Measurements from ENCODE around the gene CDK8.

The CDK8 gene

GRCh38 chr13:26433776-26434175 is 179.8 kb downstream of the CDK8 start:
- H3K27ac ChIP-seq (ENCODE audit: low read depth, low read length): no peak overlapping the region
- H3K9me2 ChIP-seq (replicated peaks; ENCODE audit: insufficient read depth, low read length): no peaks in the 10 kb centered on the region
- H3K4me2 ChIP-seq (ENCODE audit: low read depth, low read length, poor library complexity, severe bottlenecking): no peak overlapping the region
- peaks cover 10% of the 10 kb centered on the region; the same call in 1 of the 2 replicates for H3K9me3 ChIP-seq (ENCODE audit: insufficient read depth, low read length)
- H3F3A ChIP-seq (ENCODE audit: insufficient read depth): no peaks in the 10 kb centered on the region
- H3K79me2 ChIP-seq (ENCODE audit: insufficient read depth, low read length): no peaks in the 10 kb centered on the region
- H3K27me3 ChIP-seq (ENCODE audit: low read length): no peaks in the 10 kb centered on the region
- H2AFZ ChIP-seq (ENCODE audit: low read depth, low read length, severe bottlenecking): no peak overlapping the region
- TF ChIP-seq CTCF (IDR thresholded peaks at IDR 0.05; ENCODE audit: insufficient read depth, low read length, poor library complexity, severe bottlenecking) (no peak), EZH2phosphoT487 (conservative IDR thresholded peaks at IDR 0.05; ENCODE audit: low read length) (no peak)
- no peaks in the 10 kb centered on the region for H3K36me3 ChIP-seq (ENCODE audit: low read length)
- H3K9ac ChIP-seq (ENCODE audit: low read length): no peak overlapping the region
- no peak overlapping the region for H3K4me3 ChIP-seq (ENCODE audit: insufficient read depth, low read length, poor library complexity, severe bottlenecking)
- H4K20me1 ChIP-seq (ENCODE audit: low read depth, low read length): no peaks in the 10 kb centered on the region

DNA sequence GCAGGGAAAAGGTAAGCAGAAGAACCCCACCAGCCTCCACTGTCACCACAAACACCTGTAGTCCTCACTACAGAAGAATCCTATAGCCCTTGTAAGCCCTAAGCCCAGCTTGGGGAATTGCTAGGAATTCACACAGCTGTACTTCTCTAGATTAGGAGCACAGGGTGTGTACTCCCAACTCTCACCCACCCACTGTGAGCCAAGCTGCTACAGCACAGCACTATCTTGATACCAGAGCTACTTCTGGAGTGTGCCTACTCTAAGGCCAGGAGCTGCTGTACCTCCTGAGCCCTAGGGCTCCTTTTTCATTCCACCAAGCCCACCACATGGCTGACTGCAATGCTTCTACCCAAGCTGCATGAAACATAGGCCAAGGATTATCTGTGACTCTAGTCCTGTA is 181.2 kb downstream of the CDK8 start:
- Histone ChIP-seq H3K9me3 (ENCODE audit: insufficient read depth, low read length) (peaks cover 10% of the 10 kb centered on the region; the same call in 1 of the 2 replicates), H3F3A (ENCODE audit: insufficient read depth) (no peaks in the 10 kb centered on the region), H2AFZ (ENCODE audit: low read depth, low read length, severe bottlenecking) (no peak overlapping the region), H3K9me2 (replicated peaks; ENCODE audit: insufficient read depth, low read length) (no peaks in the 10 kb centered on the region), H3K27ac (ENCODE audit: low read depth, low read length) (no peak overlapping the region), H3K27me3 (ENCODE audit: low read length) (no peaks in the 10 kb centered on the region), H3K79me2 (ENCODE audit: insufficient read depth, low read length) (no peaks in the 10 kb centered on the region), H4K20me1 (ENCODE audit: low read depth, low read length) (no peaks in the 10 kb centered on the region), H3K4me2 (ENCODE audit: low read depth, low read length, poor library complexity, severe bottlenecking) (no peak overlapping the region), H3K9ac (ENCODE audit: low read length) (no peak overlapping the region), H3K4me3 (ENCODE audit: insufficient read depth, low read length, poor library complexity, severe bottlenecking) (no peak overlapping the region), H3K36me3 (ENCODE audit: low read length) (no peaks in the 10 kb centered on the region)
- TF ChIP-seq EZH2phosphoT487 (conservative IDR thresholded peaks at IDR 0.05; ENCODE audit: low read length) (no peak), CTCF (IDR thresholded peaks at IDR 0.05; ENCODE audit: insufficient read depth, low read length, poor library complexity, severe bottlenecking) (no peak)

DNA sequence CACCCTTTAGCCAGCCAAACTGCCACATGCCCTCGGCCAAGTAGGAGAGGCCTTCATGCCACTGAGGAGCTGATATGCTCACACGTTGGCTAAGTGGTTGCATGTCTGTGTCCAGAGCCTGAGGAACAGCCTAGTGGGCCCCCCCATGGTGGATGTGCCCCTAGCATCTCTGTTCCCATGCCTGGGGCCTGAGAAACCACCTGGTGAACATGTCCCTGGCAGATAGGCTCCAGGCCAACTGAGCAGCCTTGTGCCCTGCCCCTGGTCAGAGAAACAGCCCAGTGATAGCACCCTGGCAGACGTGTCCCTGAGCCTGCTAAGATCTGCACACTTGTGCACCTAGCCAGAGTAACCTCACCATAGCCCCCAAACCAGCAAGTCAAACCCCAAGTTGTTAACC is 181.7 kb downstream of the CDK8 start:
- Histone ChIP-seq H3K9ac (ENCODE audit: low read length) (no peak overlapping the region), H2AFZ (ENCODE audit: low read depth, low read length, severe bottlenecking) (no peak overlapping the region), H3K27ac (ENCODE audit: low read depth, low read length) (no peak overlapping the region), H3K9me3 (ENCODE audit: insufficient read depth, low read length) (peaks cover 10% of the 10 kb centered on the region; the same call in 1 of the 2 replicates), H3K9me2 (replicated peaks; ENCODE audit: insufficient read depth, low read length) (no peaks in the 10 kb centered on the region), H3K4me2 (ENCODE audit: low read depth, low read length, poor library complexity, severe bottlenecking) (no peak overlapping the region), H4K20me1 (ENCODE audit: low read depth, low read length) (no peaks in the 10 kb centered on the region), H3K27me3 (ENCODE audit: low read length) (no peaks in the 10 kb centered on the region), H3K36me3 (ENCODE audit: low read length) (no peaks in the 10 kb centered on the region), H3F3A (ENCODE audit: insufficient read depth) (no peaks in the 10 kb centered on the region), H3K4me3 (ENCODE audit: insufficient read depth, low read length, poor library complexity, severe bottlenecking) (no peak overlapping the region), H3K79me2 (ENCODE audit: insufficient read depth, low read length) (no peaks in the 10 kb centered on the region)
- TF ChIP-seq CTCF (IDR thresholded peaks at IDR 0.05; ENCODE audit: insufficient read depth, low read length, poor library complexity, severe bottlenecking): no peak
- TF ChIP-seq EZH2phosphoT487 (conservative IDR thresholded peaks at IDR 0.05; ENCODE audit: low read length): no peak
